GM19240 (cell line): ENCODE results near the gene MMRN1.

ENCODE experiments used
- DNase-seq: peaks from one replicate; pipeline ENCODE4 v3.0.0; 2011; ENCODE audit warnings: low spot score; ENCODE audit not compliant: insufficient read length

Gene MMRN1

GRCh38 chr4:89995006-89995405, 100.4 kb downstream of the MMRN1 start:
- no peak for DNase-seq

GRCh38 chr4:89995814-89996213, 101.2 kb downstream of the MMRN1 start:
- no peak for DNase-seq

GRCh38 chr4:89997171-89997704, 102.6 kb downstream of the MMRN1 start:
- no peak for DNase-seq

GRCh38 chr4:89998469-89999011, 103.9 kb downstream of the MMRN1 start:
- no peak for DNase-seq

GRCh38 chr4:90001023-90001422, 106.4 kb downstream of the MMRN1 start:
- no peak for DNase-seq

- no peak for DNase-seq
Measured at GRCh38 chr4:90002441-90003062, 107.9 kb downstream of the MMRN1 start.
